GM21737 (cell line): ENCODE data around the gene PACRG.

Experiments used
- ATAC-seq: cut with Tn5 transposase; IDR thresholded peaks from one replicate; pipeline ENCODE4 v1.9.1; 2021; ENCODE audit warnings: mild to moderate bottlenecking, moderate library complexity; ENCODE audit not compliant: unreplicated experiment

PACRG gene

DNA sequence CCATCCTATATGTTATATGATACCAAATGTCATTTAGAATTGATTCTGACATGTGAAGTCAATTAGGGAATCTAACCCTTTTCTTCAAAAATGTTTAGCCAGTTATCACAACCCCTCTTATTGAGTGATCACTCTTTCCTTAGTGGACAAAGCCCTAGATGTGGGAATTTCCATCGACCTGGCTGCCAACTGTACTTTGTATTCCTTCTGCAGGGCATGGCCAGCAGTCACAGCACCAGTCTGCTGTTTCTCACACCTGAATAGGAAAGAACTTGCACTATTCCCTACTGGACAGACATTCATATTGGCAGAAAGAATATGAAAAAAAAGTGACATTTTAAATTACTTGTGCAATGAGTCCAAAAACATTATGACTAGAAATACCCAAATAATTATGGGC is 271.0 kb downstream of the PACRG start:
- no peak for ATAC-seq

DNA sequence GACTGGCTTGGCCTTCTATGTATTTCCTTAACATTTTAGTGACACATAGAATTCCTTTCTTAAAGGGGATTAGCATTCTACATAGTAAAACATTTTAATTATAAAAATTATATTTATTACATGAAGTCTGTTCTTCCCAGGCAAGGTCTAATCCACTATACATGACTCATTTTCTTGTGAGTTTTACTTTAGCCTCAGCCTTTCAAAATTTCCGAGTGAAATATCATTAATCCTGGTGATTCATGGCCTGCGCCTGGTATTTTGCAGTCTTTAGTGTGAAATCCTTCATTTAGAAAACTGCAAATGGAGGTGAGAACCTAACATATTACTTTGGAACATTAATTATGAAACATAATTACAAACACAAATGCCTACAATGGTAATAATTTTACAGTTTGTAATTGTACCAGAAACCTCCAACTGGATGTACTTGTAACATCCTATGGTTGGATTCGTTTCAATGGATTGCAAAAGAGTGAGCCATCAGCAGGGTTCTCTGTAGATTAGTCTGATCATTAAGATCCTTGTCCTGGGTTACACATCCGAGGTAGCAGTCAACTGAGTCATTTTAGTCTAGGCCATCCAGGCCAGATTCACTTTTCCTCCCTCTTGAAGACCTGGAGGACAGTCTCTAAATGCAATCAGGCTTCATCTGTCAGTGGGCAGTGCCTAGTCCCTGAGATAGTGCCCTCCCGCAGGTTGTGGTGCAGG is 272.0 kb downstream of the PACRG start:
- no peak for ATAC-seq

DNA sequence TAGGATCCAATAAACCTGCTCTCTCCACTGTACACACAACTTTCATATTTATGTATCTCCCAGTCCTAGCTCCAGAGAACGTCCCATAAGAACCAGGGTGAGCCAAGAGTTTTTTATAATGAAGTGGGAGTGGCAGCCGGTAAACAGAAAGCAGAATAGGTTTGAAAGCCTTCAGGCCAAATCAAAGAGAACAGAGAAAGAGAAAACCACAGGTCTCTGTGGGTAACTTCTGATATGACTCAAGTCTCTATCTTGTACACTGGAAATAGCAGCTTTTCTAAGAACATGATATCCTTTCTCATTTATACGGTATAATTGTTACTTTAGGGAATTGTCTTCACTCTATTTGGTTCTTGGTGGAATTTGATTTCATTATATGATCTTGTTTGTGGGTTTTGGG is 273.6 kb downstream of the PACRG start:
- peak; percentile 98 for ATAC-seq

GRCh38 chr6:163008186-163008585 is 280.4 kb downstream of the PACRG start:
- no peak for ATAC-seq

DNA sequence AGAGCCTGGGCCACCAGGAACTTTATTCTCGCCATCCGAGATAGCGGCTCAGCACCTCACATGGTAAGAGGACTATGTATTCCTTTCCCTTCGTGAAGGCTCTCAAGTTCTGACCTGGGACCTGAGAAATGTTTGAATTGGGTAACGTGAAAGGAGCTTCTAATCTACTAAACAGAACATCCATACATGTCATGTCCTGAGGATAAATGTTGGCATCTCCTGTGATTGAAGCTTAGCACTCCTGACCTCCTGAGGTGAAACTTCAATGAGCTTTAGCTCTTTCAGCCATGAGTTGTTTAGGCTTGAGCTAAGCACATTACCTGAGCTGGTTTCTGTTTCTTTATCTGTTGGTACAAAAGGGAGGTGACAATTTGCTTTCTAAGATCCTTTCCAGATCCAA is 280.9 kb downstream of the PACRG start:
- no peak for ATAC-seq

GRCh38 chr6:163010145-163010544 is 282.4 kb downstream of the PACRG start:
- no peak for ATAC-seq

DNA sequence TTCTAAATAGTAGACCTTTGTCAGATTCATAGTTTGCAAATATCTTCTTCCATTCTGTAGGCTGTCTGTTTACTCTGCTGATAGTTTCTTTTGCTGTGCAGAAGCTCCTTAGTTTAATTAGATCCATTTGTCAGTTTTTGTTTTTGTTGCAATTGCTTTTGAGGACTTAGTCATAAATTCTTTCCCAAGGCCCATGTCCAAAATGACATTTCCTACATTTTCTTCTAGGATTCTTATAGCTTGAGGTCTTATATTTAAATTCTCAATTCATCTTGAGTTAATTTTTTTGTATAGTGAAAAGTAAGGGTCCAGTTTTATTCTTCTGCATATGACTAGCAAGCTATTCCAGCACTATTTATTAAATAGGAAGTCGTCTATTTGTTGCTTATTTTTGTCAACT is 287.0 kb downstream of the PACRG start:
- ATAC-seq, result no peak

DNA sequence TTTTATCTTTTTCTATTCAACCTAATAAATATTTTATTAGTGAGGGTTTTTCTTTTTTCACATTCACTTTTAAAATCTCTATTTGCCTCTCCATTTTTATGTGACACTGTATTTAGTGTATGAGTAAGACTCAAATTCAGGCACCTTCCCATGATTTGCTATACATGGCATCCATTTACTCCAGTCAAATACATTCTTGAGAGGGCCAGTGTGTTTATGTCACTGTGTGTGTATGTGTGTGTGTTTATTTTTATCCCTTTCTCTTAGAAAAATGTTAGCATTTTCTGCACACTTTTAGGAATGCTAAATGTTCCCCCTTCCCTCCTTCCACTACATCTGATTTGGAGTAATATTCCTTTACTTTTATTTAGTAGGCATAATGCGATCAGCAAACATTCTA is 290.0 kb downstream of the PACRG start:
- no peak for ATAC-seq

DNA sequence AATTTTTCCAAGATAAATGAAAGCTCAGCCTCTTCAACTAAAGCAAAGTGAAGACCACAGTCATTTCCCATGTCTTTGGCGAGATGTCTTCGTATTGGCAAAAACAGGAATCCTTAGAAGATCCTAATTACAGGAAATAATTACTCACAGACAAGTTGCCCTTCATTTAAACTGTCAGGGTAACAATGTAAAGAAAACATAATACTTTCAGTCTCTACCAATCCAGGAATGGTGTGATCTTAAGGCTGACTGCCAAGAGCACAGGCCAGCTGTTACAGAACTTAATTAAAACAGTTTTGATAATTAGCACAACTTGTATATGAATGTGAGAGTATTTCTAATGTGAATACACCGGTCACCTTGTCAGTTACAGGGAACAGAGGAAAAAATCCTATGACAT is 292.2 kb downstream of the PACRG start:
- ATAC-seq, result no peak

DNA sequence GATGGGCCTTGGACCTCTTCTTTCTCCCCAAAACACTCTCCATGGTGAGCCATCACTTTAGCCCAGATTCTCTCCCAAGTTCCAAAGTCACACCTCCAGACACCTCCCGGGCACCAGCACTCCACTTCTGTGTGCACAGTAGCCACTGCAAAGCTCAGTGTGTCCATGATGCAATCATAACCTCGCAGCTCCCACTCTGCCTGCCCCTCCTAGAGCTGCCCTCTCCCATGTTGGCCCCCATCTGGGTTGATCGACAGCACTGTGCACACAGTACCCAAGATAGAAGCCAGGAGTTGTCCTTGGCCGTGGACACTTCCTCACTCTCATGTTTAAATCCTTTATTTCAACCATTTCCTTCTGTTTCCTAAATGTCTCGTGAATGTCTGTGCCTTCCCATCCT is 293.3 kb downstream of the PACRG start:
- no peak for ATAC-seq

DNA sequence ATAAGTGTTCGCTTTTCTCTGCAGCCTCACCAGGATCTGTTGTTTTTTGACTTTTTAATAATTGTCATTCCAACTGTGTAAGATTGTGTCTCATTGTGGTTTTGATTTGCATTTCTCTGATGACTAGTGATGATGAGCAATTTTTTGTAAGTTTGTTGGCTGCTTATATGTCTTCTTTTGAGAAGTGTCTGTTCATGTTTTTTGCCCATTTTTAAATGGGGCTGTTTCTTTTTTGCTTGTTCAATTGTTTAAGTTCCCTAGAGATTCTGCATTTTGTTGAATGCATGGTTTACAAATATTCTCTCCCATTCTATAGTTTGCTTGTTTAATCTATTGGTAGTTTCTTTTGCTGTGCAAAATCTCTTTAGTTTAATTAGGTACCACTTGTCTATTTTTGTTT is 295.9 kb downstream of the PACRG start:
- ATAC-seq, result no peak

DNA sequence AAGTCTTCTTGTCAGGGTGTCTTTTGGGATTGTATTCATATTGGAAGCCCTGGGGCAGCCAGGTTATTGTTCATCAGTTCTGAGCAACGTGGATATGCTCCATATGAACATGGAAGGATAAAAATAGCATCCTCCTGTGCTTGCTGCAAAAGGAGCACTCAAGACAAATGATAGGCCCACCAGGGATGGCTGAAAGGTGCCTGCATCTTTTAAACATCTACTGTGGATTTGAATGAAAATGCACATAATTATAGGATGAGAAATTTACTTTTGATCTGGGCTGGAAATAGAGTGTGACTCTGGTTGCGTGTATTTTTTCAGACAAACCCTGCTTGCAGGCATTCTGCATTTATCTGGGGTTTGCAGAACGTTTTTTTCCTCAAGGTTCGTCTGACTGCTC is 299.1 kb downstream of the PACRG start:
- ATAC-seq, result no peak

DNA sequence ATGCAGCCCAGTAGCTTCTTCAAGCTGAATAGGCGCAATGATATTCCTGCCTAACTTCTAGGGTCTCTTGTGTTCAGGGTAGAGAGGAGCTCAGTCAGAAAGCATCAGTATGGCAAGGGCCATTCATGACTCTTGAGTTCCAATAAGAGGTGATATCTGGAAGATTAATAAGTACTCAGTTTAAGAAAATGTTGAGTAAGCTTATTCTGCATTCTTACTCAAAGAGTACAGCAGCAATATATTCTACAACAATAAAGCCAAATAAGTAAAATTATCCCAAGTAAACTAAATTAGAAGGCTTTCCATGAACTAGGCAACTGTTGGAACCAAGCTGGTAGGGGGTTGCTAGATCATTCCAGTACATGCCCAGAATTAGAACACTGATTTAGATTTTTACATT is 303.2 kb downstream of the PACRG start:
- no peak for ATAC-seq

DNA sequence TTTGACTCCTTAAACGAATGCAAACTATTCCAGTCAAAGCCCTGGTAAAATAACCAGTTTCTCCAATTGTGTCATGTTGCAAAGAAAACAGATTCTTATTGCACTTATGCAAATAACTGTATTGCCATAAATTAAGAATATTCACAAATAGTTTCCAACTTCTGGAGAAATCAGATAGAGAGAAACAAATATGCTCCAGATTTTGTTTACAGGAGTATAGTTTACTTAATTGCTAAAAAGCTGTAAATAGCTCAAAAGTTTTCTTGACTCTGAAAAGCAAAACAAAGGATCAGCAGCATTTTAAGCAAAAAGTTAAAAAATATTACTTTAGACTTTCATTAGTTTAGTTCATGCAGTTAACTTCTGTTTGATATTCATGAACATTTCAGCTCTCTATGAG is 304.2 kb downstream of the PACRG start:
- no peak for ATAC-seq

DNA sequence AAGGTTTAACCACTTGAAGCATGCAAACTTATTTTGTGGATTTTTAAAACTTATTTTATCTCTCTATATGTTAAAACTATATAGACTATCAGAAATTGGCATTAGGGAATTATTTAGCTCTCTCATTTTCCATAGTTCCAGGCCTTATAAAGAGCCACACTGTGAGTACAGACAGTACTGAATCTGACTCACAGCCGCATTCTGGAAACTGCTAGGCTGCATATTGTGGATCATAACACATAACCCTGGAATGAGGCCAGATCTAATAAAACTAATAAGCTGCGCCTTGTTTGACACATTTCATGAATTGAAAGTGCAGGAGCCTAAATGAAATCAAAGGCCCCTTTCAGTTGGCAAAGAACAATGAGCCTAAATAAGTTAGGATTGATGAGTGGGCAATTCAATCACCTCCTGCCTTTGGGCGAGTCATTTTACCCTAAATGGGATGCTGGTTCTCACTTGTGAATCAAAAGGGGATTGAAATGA is 308.4 kb downstream of the PACRG start:
- ATAC-seq, result no peak

GRCh38 chr6:163038317-163038716 is 310.5 kb downstream of the PACRG start:
- ATAC-seq, result no peak

DNA sequence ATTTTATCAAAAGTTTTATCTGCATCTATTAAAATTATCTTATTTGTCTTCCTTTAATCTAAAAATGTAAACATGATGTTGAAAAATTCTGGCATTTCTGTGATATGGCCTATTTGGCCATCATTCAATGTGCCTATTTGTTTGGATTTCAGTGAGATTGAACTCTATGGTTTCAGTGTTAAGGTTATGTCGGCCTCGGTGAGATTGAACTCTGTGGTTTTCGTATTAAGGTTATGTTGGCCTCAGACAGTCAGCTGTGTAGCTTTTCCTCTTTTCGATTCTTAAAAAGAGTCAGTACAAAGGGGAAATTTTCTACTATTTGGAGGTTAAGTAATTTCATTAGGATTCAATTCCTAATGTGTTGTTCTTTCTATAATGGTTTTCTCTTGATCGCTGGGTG is 320.6 kb downstream of the PACRG start:
- ATAC-seq, result no peak

DNA sequence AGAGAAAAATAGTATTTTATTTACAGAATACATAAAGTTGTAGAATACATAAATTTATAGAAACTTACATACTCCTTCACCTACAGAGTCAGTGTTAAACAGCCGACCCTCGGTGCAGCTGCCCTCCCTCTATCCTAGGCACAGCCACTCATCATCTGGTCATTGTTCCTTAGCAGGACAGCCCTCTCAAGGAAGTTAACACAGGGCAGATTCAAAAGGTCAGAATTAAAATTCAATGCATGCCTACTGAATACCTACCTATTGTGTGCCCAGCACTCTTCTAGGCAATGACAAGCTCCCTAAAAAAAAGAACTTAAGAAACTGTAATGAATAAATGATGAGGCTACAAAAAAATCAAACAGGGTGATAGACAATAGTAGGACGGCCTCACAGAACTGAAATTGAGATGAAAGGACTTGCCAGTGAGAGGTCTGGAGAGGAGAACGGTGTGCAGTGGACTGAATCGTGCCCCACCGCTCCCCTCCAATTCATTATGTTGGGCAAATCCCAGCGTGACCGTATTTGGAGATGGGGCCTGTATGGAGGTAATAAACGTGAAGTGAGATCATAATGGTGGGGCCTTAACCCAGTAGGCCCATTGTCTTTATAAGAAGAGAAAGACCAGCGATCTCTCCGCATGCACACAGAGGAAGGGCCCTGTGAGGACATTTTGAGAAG is 326.0 kb downstream of the PACRG start:
- no peak for ATAC-seq

DNA sequence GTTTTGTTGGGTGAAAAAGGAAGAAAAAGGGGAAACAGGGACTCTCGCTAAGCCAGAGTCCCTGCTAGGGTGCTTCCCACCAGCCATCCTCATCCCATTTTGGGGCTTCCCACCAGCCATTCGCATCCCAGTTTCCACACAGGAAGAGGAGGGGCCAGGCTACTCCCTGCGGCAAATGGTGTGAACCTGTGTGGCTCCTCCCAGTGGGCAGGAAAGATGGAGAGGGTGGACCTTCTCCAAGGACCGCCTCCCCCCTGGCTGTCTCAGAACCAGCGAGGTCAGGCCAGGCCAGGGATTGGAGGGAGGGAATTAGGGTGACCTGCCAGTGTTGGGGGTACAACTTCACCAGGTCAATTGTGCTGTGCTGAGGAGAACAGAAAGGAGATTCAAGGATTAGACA is 326.9 kb downstream of the PACRG start:
- no peak for ATAC-seq

GRCh38 chr6:163057260-163057659 is 329.5 kb downstream of the PACRG start:
- ATAC-seq, result no peak

- ATAC-seq, result no peak
Measured at GRCh38 chr6:163062790-163063189, 335.0 kb downstream of the PACRG start.

GRCh38 chr6:163063561-163063960 is 335.8 kb downstream of the PACRG start:
- ATAC-seq, result no peak

- ATAC-seq, result no peak
Measured at GRCh38 chr6:163064397-163064796, 336.6 kb downstream of the PACRG start.
